Measurements from ENCODE around the gene PPP3CA. TPM values are rescaled to one million over a fixed set of nuclear protein-coding genes. Genes with fewer than 3 reads are reported as not detected.

Gene PPP3CA
- total and polyA plus RNA-seq, 2 of the 13 experiments (the other 11 are each of a cell fraction or from before 2014, with no cell fraction given) = 4.8 to 13.2 TPM

DNA sequence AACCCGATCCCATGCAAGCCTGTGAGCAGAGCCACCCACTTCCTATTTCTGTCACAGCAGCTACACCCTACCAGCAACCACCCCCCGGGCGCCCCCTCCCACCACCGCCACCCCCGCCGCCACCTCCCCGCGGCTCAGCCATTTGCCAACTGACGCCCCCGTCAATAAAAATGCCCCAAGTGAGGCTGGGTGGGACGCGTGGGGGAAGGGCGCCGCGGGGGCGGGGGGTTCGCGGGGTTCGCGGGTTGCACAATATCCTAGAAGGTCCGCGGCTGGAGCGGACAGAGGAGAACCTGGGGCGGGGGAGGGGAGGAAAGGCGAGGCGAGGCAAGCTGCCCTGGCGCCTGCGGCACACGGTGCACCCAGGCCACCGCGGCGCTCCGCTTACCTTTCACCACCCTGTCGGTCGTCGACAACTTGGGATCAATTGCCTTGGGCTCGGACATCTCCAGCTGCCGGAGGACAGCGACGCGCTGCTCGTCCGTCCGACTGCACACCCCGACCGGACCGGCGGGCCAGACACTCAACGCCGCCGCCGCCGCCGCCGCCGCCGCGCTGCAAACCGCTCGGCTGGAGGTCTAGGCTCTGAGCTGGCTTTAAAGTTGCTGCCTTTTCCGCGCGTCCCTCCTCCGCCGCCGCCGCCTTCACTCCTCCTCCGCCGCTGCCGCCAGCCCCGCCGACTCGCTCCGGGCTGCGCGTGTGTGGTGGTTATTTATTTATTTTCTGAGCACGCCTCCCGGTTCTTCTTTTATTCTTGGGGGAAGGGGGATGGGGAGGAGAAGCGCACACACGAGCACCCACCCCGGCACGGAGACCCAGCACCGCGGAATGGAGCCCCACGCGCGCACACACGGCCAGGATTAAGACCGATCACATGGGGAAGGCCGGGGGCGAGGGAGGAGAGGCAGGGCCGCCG, 717 bp downstream of the PPP3CA start (continued):
- TF ChIP-seq, protein P1, sequence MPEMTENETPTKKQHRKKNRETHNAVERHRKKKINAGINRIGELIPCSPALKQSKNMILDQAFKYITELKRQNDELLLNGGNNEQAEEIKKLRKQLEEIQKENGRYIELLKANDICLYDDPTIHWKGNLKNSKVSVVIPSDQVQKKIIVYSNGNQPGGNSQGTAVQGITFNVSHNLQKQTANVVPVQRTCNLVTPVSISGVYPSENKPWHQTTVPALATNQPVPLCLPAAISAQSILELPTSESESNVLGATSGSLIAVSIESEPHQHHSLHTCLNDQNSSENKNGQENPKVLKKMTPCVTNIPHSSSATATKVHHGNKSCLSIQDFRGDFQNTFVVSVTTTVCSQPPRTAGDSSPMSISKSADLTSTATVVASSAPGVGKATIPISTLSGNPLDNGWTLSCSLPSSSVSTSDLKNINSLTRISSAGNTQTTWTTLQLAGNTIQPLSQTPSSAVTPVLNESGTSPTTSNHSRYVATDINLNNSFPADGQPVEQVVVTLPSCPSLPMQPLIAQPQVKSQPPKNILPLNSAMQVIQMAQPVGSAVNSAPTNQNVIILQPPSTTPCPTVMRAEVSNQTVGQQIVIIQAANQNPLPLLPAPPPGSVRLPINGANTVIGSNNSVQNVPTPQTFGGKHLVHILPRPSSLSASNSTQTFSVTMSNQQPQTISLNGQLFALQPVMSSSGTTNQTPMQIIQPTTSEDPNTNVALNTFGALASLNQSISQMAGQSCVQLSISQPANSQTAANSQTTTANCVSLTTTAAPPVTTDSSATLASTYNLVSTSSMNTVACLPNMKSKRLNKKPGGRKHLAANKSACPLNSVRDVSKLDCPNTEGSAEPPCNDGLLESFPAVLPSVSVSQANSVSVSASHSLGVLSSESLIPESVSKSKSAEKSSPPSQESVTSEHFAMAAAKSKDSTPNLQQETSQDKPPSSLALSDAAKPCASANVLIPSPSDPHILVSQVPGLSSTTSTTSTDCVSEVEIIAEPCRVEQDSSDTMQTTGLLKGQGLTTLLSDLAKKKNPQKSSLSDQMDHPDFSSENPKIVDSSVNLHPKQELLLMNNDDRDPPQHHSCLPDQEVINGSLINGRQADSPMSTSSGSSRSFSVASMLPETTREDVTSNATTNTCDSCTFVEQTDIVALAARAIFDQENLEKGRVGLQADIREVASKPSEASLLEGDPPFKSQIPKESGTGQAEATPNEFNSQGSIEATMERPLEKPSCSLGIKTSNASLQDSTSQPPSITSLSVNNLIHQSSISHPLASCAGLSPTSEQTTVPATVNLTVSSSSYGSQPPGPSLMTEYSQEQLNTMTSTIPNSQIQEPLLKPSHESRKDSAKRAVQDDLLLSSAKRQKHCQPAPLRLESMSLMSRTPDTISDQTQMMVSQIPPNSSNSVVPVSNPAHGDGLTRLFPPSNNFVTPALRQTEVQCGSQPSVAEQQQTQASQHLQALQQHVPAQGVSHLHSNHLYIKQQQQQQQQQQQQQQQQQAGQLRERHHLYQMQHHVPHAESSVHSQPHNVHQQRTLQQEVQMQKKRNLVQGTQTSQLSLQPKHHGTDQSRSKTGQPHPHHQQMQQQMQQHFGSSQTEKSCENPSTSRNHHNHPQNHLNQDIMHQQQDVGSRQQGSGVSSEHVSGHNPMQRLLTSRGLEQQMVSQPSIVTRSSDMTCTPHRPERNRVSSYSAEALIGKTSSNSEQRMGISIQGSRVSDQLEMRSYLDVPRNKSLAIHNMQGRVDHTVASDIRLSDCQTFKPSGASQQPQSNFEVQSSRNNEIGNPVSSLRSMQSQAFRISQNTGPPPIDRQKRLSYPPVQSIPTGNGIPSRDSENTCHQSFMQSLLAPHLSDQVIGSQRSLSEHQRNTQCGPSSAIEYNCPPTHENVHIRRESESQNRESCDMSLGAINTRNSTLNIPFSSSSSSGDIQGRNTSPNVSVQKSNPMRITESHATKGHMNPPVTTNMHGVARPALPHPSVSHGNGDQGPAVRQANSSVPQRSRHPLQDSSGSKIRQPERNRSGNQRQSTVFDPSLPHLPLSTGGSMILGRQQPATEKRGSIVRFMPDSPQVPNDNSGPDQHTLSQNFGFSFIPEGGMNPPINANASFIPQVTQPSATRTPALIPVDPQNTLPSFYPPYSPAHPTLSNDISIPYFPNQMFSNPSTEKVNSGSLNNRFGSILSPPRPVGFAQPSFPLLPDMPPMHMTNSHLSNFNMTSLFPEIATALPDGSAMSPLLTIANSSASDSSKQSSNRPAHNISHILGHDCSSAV (CRISPR knock-in tag; IDR thresholded peaks at IDR 0.05; ENCODE audit: borderline replicate concordance) = no peak
- TF ChIP-seq ZNF121 (CRISPR knock-in tag; IDR thresholded peaks at IDR 0.05) (no peak), PTBP1 (IDR thresholded peaks at IDR 0.05; ENCODE audit: low read depth, low read length, poor library complexity, severe bottlenecking) (no peak), TP53 (CRISPR knock-in tag; conservative IDR thresholded peaks at IDR 0.05) (no peak), SRSF1 (optimal IDR thresholded peaks at IDR 0.05; ENCODE audit: low read depth, low read length) (no peak), ZBTB38 (CRISPR knock-in tag; IDR thresholded peaks at IDR 0.05) (no peak; the same call in 1 of the 2 replicates), ZNF75D (CRISPR knock-in tag; IDR thresholded peaks at IDR 0.05; ENCODE audit: borderline replicate concordance) (no peak)
- TF ChIP-seq, protein P2, sequence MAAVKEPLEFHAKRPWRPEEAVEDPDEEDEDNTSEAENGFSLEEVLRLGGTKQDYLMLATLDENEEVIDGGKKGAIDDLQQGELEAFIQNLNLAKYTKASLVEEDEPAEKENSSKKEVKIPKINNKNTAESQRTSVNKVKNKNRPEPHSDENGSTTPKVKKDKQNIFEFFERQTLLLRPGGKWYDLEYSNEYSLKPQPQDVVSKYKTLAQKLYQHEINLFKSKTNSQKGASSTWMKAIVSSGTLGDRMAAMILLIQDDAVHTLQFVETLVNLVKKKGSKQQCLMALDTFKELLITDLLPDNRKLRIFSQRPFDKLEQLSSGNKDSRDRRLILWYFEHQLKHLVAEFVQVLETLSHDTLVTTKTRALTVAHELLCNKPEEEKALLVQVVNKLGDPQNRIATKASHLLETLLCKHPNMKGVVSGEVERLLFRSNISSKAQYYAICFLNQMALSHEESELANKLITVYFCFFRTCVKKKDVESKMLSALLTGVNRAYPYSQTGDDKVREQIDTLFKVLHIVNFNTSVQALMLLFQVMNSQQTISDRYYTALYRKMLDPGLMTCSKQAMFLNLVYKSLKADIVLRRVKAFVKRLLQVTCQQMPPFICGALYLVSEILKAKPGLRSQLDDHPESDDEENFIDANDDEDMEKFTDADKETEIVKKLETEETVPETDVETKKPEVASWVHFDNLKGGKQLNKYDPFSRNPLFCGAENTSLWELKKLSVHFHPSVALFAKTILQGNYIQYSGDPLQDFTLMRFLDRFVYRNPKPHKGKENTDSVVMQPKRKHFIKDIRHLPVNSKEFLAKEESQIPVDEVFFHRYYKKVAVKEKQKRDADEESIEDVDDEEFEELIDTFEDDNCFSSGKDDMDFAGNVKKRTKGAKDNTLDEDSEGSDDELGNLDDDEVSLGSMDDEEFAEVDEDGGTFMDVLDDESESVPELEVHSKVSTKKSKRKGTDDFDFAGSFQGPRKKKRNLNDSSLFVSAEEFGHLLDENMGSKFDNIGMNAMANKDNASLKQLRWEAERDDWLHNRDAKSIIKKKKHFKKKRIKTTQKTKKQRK (IDR thresholded peaks at IDR 0.05; ENCODE audit: low read length) = no peak
- TF ChIP-seq, protein P3, sequence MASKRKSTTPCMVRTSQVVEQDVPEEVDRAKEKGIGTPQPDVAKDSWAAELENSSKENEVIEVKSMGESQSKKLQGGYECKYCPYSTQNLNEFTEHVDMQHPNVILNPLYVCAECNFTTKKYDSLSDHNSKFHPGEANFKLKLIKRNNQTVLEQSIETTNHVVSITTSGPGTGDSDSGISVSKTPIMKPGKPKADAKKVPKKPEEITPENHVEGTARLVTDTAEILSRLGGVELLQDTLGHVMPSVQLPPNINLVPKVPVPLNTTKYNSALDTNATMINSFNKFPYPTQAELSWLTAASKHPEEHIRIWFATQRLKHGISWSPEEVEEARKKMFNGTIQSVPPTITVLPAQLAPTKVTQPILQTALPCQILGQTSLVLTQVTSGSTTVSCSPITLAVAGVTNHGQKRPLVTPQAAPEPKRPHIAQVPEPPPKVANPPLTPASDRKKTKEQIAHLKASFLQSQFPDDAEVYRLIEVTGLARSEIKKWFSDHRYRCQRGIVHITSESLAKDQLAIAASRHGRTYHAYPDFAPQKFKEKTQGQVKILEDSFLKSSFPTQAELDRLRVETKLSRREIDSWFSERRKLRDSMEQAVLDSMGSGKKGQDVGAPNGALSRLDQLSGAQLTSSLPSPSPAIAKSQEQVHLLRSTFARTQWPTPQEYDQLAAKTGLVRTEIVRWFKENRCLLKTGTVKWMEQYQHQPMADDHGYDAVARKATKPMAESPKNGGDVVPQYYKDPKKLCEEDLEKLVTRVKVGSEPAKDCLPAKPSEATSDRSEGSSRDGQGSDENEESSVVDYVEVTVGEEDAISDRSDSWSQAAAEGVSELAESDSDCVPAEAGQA (IDR thresholded peaks at IDR 0.05; ENCODE audit: low read depth) = no peak
- TF ChIP-seq, protein P3 (CRISPR knock-in tag; IDR thresholded peaks at IDR 0.05; ENCODE audit: borderline replicate concordance) = no peak; the same call in 1 of the 2 replicates
